A172 (cell line): ENCODE data around the gene TLNRD1. TPM values are rescaled to one million over a fixed set of nuclear protein-coding genes. Genes with fewer than 3 reads are reported as not detected.
"Not testable (repeated sequence)": the region's sequence is repeated elsewhere in the genome, so short reads cannot be mapped to it uniquely, and the experiment has no call there.

ENCODE experiments used
- DNase-seq: peaks from one replicate; pipeline ENCODE4 v3.0.0-alpha.2; 2015; ENCODE audit warnings: low spot score
- total RNA-seq: library from RNA; depleted of rRNA; stranded (reverse); fragments of >200 nt; shearing (Covaris generic); gene quantifications from 2 replicates; pipeline ENCODE4 v1.2.3, GENCODE V29; 2014; rRNA removed

The TLNRD1 gene
- total RNA-seq = 9.4 and 11.8 TPM in 2 replicates

- DNase-seq = peak; percentile 76
These were observed at the start of gene TLNRD1 for GRCh38 chr15:81000624-81001151. TLNRD1 (plus strand) TSS chr15:81000923; CDS start chr15:81002272, 1,349 bp downstream.

- DNase-seq = no peak
These were observed 48.8 kb upstream of the TLNRD1 start for GRCh38 chr15:80951941-80952340.

- DNase-seq = no peak
These were observed 47.4 kb upstream of the TLNRD1 start for GRCh38 chr15:80953001-80953952.

GRCh38 chr15:80953953-80954778 lies 46.6 kb upstream of the TLNRD1 start:
- DNase-seq = no peak

- peak; percentile 95 for DNase-seq
These were observed 44.9 kb upstream of the TLNRD1 start for GRCh38 chr15:80955571-80956452.

- DNase-seq = no peak
These were observed 43.2 kb upstream of the TLNRD1 start for GRCh38 chr15:80957556-80957955.

- DNase-seq = no peak
These were observed 42.7 kb upstream of the TLNRD1 start for GRCh38 chr15:80957976-80958375.

- DNase-seq = no peak
These were observed 41.8 kb upstream of the TLNRD1 start for GRCh38 chr15:80958818-80959495.

GRCh38 chr15:80965454-80965853 lies 35.3 kb upstream of the TLNRD1 start:
- not testable (repeated sequence) for DNase-seq

- no peak for DNase-seq
These were observed 34.1 kb upstream of the TLNRD1 start for GRCh38 chr15:80966431-80967197.

- peak; percentile 50 for DNase-seq
These were observed 33.3 kb upstream of the TLNRD1 start for GRCh38 chr15:80967451-80967850.

GRCh38 chr15:80967991-80968510 lies 32.7 kb upstream of the TLNRD1 start:
- DNase-seq = no peak

- DNase-seq = no peak
These were observed 31.4 kb upstream of the TLNRD1 start for GRCh38 chr15:80969316-80969715.

GRCh38 chr15:80970018-80970657 lies 30.6 kb upstream of the TLNRD1 start:
- DNase-seq = peak; percentile 62

GRCh38 chr15:80970658-80971057 lies 30.1 kb upstream of the TLNRD1 start:
- DNase-seq = no peak

- no peak for DNase-seq
These were observed 29.6 kb upstream of the TLNRD1 start for GRCh38 chr15:80971143-80971542.

GRCh38 chr15:80972276-80972675 lies 28.4 kb upstream of the TLNRD1 start:
- no peak for DNase-seq

GRCh38 chr15:80974914-80975313 lies 25.8 kb upstream of the TLNRD1 start:
- no peak for DNase-seq

GRCh38 chr15:80976851-80977250 lies 23.9 kb upstream of the TLNRD1 start:
- DNase-seq = no peak
